ENCODE measurements around the gene DMC1.

DNA sequence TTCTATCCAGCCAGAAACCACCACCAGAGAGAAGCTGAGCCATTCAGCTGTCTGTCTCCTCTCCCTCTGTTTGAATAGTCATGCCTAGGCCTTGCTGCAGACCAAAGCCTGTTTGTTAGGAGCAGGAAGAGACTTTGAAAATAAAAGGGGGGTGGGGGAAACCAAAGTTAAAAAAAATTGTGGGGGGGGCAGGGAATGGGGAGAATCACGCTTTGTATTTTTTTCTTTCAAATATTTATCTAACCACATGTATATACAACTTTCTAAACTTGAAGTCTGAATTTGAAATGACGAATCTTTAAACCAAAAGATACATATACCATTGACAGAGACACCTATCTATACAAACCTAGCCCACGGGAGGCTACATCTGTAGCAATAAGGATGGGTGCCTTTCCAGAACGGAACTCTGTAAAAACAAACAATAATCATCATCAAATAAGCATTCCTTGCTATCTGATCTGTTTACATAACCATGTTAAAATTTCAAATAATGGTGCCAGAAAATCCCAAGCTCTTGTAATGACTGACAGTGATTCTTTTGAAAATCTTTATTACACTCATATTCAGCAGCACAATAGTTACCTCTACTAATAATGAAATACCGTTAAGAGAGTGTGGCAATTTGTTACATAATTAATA is 78.2 kb downstream of the DMC1 start:
- TF ChIP-seq, protein P1, sequence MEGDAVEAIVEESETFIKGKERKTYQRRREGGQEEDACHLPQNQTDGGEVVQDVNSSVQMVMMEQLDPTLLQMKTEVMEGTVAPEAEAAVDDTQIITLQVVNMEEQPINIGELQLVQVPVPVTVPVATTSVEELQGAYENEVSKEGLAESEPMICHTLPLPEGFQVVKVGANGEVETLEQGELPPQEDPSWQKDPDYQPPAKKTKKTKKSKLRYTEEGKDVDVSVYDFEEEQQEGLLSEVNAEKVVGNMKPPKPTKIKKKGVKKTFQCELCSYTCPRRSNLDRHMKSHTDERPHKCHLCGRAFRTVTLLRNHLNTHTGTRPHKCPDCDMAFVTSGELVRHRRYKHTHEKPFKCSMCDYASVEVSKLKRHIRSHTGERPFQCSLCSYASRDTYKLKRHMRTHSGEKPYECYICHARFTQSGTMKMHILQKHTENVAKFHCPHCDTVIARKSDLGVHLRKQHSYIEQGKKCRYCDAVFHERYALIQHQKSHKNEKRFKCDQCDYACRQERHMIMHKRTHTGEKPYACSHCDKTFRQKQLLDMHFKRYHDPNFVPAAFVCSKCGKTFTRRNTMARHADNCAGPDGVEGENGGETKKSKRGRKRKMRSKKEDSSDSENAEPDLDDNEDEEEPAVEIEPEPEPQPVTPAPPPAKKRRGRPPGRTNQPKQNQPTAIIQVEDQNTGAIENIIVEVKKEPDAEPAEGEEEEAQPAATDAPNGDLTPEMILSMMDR (IDR thresholded peaks at IDR 0.05; ENCODE audit: low read length), result no peak
- no peak for TF ChIP-seq EZH2 (optimal IDR thresholded peaks at IDR 0.05; ENCODE audit: low read depth, low read length)
